ENCODE data around the gene FBLN2.
A peak's percentile ranks its signal among the peaks of the same experiment; 100 is the strongest.

FBLN2 gene

DNA sequence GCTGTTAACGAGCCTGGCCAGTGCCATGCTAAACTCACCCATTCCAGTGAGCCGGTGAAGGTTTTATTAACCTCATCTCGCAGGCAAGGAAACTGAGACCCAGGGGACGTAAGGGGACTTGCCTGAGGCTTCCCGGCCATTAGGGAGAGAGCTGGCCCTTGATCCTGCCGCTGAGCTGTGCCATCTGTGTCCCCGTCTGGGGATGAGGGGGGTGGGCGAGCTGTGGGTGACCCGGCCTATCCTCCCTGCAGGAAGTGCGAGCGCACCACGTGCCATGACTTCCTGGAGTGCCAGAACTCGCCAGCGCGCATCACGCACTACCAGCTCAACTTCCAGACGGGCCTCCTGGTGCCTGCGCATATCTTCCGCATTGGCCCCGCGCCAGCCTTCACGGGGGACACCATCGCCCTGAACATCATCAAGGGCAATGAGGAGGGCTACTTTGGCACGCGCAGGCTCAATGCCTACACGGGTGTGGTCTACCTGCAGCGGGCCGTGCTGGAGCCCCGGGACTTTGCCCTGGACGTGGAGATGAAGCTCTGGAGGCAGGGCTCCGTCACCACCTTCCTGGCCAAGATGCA is 88.5 kb downstream of the FBLN2 start:
- no peak overlapping the region for H3K4me3 ChIP-seq (ENCODE audit: control insufficient read depth, low read depth, low read length)
- DNase-seq (ENCODE audit: low read depth) = no peak
- TF ChIP-seq, protein P1, sequence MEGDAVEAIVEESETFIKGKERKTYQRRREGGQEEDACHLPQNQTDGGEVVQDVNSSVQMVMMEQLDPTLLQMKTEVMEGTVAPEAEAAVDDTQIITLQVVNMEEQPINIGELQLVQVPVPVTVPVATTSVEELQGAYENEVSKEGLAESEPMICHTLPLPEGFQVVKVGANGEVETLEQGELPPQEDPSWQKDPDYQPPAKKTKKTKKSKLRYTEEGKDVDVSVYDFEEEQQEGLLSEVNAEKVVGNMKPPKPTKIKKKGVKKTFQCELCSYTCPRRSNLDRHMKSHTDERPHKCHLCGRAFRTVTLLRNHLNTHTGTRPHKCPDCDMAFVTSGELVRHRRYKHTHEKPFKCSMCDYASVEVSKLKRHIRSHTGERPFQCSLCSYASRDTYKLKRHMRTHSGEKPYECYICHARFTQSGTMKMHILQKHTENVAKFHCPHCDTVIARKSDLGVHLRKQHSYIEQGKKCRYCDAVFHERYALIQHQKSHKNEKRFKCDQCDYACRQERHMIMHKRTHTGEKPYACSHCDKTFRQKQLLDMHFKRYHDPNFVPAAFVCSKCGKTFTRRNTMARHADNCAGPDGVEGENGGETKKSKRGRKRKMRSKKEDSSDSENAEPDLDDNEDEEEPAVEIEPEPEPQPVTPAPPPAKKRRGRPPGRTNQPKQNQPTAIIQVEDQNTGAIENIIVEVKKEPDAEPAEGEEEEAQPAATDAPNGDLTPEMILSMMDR (IDR thresholded peaks at IDR 0.05; ENCODE audit: control insufficient read depth, insufficient read depth, low read depth, low read length, missing control alignments) = no peak

DNA sequence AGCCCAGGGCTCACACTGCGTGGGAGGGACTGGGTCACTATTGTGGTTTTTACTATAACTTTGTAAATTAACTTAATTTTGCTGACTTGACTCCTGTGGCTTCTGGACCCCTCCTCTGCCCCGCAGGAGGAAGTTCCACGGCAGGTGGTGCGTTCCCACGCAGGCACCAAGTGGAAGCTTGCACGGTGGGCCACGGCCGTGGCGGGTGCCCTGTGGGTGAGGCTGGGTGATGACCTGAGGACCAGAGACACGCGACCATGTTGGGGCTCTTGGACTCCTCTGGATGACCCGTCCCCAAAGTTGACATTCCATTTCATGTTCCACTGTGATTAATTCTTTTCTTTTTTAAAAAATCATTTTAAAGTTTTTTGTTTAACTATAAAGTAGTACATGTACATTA is 89.0 kb downstream of the FBLN2 start:
- TF ChIP-seq, protein P1 (IDR thresholded peaks at IDR 0.05; ENCODE audit: control insufficient read depth, insufficient read depth, low read depth, low read length, missing control alignments) = no peak
- no peak for DNase-seq (ENCODE audit: low read depth)
- H3K4me3 ChIP-seq (ENCODE audit: control insufficient read depth, low read depth, low read length) = no peak overlapping the region

DNA sequence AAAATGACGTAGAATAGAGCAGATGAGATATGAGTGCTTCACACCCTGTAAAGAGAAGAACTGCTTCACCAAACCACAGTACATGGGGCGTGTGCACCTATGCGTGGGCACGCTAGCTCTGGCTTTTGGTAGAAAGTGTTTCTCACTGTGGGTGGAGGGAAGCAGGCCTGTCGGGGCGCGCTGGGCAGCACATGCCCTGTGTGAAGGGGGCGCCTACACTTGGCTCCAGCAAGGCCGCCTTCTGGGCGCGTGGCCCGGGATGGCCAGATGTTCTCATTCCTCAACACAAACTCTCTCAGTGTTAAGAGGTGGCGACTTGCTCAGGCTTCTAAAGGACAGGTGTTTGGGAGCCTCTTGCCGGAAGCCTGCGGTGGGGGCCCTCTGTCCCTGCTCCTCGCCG is 90.0 kb downstream of the FBLN2 start:
- no peak for DNase-seq (ENCODE audit: low read depth)
- no peak overlapping the region for H3K4me3 ChIP-seq (ENCODE audit: control insufficient read depth, low read depth, low read length)
- TF ChIP-seq, protein P1 (IDR thresholded peaks at IDR 0.05; ENCODE audit: control insufficient read depth, insufficient read depth, low read depth, low read length, missing control alignments) = no peak

DNA sequence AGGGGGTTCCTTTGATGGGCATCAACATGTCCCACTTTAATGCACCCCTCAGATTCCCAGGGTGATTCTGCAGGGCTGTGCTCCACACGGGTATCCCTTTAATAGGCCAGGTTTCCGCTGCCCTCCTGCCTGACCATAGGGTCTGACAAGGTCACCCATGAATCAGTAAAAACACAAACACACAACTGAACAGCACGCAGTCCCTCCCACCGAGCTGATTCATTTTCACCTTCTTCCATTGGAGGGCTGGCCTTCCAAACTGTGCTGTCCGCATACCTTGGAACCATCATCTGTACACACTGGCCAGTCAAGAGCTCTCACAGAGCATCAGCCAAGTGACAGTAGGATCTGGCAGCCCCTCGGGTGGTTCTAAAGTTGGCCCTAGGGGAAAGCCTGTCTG is 93.7 kb downstream of the FBLN2 start:
- DNase-seq (ENCODE audit: low read depth) = no peak
- TF ChIP-seq, protein P1 (IDR thresholded peaks at IDR 0.05; ENCODE audit: control insufficient read depth, insufficient read depth, low read depth, low read length, missing control alignments) = no peak
- H3K4me3 ChIP-seq (ENCODE audit: control insufficient read depth, low read depth, low read length) = no peak overlapping the region

DNA sequence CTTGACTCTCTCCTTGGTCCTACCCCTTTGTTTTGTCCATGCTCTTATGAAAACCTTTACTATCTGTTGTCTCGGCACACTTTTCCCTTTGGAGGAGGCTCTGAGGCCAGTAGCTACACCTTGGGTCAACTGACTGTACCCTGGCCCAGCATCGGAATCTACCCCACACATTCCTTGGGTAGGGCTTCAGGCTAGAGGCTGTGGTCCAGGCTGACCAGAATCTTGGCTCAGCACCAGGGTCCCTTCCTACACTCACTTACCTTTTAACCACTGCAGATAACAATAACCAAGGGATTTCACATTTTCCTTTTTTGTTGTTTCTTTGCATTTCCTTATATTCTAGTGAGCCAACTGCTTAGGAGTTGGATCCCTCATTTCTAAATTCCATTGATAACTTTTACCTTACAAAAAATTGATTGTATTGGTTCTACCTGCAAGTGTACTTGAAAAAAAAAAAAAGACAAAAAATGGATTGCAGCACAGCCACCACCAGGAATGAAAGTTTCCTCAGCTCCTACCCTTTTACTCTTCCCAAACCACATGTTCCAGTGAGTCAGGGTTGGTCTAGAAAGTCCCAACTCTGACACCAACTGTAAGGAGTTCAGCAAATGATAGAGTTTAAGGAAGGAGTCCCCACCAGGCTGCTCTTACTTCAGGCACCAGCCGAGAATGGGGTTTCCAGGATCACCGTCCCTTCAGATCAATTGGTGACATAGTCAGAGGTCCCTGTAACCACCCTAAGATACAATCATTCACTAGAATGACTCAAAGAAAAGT is 95.6 kb downstream of the FBLN2 start:
- TF ChIP-seq, protein P1 (IDR thresholded peaks at IDR 0.05; ENCODE audit: control insufficient read depth, insufficient read depth, low read depth, low read length, missing control alignments) = no peak
- DNase-seq (ENCODE audit: low read depth) = peak; percentile 42

DNA sequence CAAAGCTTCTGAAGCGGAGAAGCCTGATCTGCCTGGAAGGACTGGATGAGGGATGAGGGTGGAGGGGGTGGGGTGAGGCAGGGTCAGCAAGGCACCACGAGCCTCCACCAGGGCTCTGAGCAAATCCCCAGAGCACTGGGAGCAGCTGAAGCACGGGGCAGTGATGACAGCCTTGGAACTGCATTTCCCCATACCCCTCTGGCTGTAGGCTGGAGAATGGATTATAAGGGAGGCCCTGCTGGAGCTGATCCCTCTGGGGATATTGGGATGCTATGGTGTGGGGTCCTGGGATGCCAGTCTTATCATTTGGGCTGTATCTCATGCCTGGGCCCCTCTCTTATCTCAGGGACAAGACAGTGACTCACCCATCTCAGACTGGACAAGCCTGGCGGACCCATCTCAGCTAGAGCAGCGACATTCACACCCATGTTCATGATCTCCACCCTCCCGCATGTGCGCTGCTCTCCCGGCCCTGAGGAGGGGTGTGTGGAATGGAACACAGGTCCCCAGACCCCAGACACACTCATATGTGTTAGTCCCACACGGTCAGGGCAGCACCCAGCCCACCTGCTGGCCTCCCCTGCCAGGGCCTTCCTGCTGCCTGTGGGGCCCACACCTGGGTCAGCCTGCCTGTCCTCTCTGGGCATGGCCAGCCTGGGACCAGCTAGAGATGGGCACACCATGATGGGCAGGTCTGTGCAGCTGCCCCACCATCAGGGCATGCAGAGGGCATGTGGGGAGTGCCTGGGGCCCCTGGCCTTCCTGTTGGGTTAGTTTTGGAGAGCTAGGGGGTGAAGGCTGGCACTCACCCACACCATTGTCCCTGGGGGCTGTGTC is 97.1 kb downstream of the FBLN2 start:
- H3K4me3 ChIP-seq (ENCODE audit: control insufficient read depth, low read depth, low read length) = no peak overlapping the region
- TF ChIP-seq, protein P1 (IDR thresholded peaks at IDR 0.05; ENCODE audit: control insufficient read depth, insufficient read depth, low read depth, low read length, missing control alignments) = no peak
- no peak for DNase-seq (ENCODE audit: low read depth)

More for the DNA sequence above, 95.6 kb downstream of the FBLN2 start:
- no peak overlapping the region for H3K4me3 ChIP-seq (ENCODE audit: control insufficient read depth, low read depth, low read length)

Measured in AG09309 (cell line).